GM12865 (cell line): ENCODE measurements around the gene DGKA.

Source experiments
- DNase-seq: peaks from one replicate; pipeline ENCODE4 v3.0.0; 2010; ENCODE audit warnings: low read depth
- H3K4me3 ChIP-seq: 2 replicates; pipeline ENCODE4 v1.5.1; 2011; ENCODE audit warnings: mild to moderate bottlenecking, low read depth, low read length, control low read depth
- CTCF ChIP-seq: IDR thresholded peaks from 2 replicates; pipeline ENCODE4 v1.5.1; 2011; ENCODE audit warnings: low read length, control low read depth, low read depth, inconsistent platforms; ENCODE audit not compliant: insufficient read depth; ENCODE audit errors: missing control alignments

Gene DGKA

GRCh38 chr12:55930771-55931316 lies at the start of gene DGKA:
TSS of gene DGKA (plus strand) at chr12:55931162. CDS start at chr12:55936504, 5,342 bp downstream.
- peak; percentile 62 for TF ChIP-seq CTCF
- H3K4me3 ChIP-seq = peak within 1 kb of the TSS; percentile 82
- DNase-seq = peak; percentile 73

DNA sequence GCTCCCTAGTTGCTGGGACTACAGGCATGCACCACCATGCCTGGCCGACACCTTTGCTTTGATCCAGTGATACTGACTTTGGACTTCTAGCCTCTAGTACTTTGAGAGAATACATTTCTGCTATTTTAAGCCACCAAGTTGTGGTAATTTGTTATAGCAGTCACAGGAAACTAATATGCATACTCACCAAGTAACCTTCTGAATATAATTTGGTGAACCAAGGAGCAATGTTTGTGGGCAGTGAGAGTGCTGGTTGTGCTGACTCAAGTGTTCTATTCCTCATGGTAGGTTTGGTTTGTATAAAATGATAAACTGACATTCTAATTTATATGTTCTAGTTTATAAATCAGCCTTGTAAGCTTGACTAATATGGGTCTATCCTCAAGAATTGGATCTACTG lies 45.8 kb upstream of the DGKA start:
- H3K4me3 ChIP-seq = no peak overlapping the region
- TF ChIP-seq CTCF = no peak
- DNase-seq = no peak

DNA sequence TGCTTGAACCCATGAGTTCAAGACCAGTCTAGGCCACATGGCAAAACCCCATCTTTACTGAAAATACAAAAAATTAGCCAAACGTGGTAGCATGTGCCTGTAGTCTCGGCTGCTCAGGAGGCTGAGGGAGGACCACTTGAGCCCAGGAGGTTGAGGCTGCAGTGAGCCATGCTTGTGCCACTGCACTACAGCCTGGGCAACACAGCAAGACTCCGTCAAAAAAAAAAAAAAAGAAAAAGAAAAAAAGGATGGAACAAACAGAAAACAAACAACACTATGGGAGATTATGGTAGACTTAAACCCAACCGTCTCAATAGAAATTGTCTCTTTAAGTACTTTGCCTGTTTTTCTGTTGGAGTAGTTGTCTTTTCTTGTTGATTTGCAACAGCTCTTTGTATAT lies 39.7 kb upstream of the DGKA start:
- DNase-seq = no peak
- no peak overlapping the region for H3K4me3 ChIP-seq
- no peak for TF ChIP-seq CTCF

- TF ChIP-seq CTCF = no peak
- DNase-seq = no peak
- H3K4me3 ChIP-seq = no peak overlapping the region
These were observed 37.2 kb upstream of the DGKA start for GRCh38 chr12:55893723-55894122.

DNA sequence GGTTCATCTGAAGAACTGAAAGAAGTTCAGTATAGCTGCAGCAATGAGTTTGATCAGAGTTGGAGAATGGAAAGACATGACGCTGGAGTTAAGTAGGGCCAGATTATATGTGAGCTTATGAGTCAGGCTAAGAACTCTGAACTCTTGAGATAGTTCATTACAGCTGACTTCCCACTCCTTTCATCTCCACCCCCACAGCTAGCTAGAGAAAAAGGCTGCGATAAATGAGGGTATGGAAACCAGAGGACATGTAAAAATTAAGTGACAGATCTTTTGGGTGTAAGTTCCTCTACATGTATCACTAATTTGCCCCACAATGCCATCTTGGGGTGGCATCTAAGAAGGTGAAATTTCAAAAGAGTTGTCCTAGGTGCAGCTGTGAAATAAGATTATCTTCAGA lies 31.9 kb upstream of the DGKA start:
- no peak for DNase-seq
- H3K4me3 ChIP-seq = no peak overlapping the region
- no peak for TF ChIP-seq CTCF

GRCh38 chr12:55901881-55902490 lies 29.0 kb upstream of the DGKA start:
- TF ChIP-seq CTCF = no peak
- DNase-seq = no peak
- no peak overlapping the region for H3K4me3 ChIP-seq

GRCh38 chr12:55906056-55906455 lies 24.9 kb upstream of the DGKA start:
- no peak for TF ChIP-seq CTCF

More at GRCh38 chr12:55906056-55906455, 24.9 kb upstream of the DGKA start:
- no peak overlapping the region for H3K4me3 ChIP-seq
- no peak for DNase-seq
